GM21423 (cell line): ENCODE data around the gene DDX3X.
"Not testable (repeated sequence)": the region's sequence is repeated elsewhere in the genome, so short reads cannot be mapped to it uniquely, and the experiment has no call there.

Source experiments
- ATAC-seq: cut with Tn5 transposase; IDR thresholded peaks from one replicate; pipeline ENCODE4 v1.9.1; 2021; ENCODE audit warnings: mild to moderate bottlenecking, moderate library complexity; ENCODE audit not compliant: unreplicated experiment

The DDX3X gene

GRCh38 chrX:41411222-41411621 lies 77.3 kb downstream of the DDX3X start:
- ATAC-seq = not testable (repeated sequence)

- no peak for ATAC-seq
These were observed 78.5 kb downstream of the DDX3X start for GRCh38 chrX:41412261-41413081.
